ENCODE data around the gene MAPT.
"Not testable (repeated sequence)": the region's sequence is repeated elsewhere in the genome, so short reads cannot be mapped to it uniquely, and the experiment has no call there.

GRCh38 chr17:46006082-46006481 lies 111.7 kb downstream of the MAPT start:
- TF ChIP-seq POLR2AphosphoS5 (IDR thresholded peaks at IDR 0.05; ENCODE audit: insufficient read depth in 1 of 2, low read depth in 1 of 2); CTCF (IDR thresholded peaks at IDR 0.05): not testable (repeated sequence)
